HUES48 (cell line): ENCODE measurements around the gene OSBPL7.
"Not testable (repeated sequence)": the region's sequence is repeated elsewhere in the genome, so short reads cannot be mapped to it uniquely, and the experiment has no call there.

ENCODE experiments used
- H3K27ac ChIP-seq: one replicate; pipeline ENCODE4 v1.7.0; 2013; ENCODE audit warnings: low read depth, low read length, inconsistent platforms
- H3K27me3 ChIP-seq: 2 replicates; pipeline ENCODE4 v1.6.1; 2013; ENCODE audit warnings: mild to moderate bottlenecking, low read length; ENCODE audit not compliant: control insufficient read depth, insufficient read depth
- H3K36me3 ChIP-seq: 2 replicates; pipeline ENCODE4 v1.6.1; 2013; ENCODE audit warnings: low read length; ENCODE audit not compliant: control insufficient read depth, insufficient read depth
- H3K4me1 ChIP-seq: 2 replicates; pipeline ENCODE4 v1.6.1; 2013; ENCODE audit warnings: mild to moderate bottlenecking, low read length; ENCODE audit not compliant: control insufficient read depth, insufficient read depth
- H3K4me3 ChIP-seq: 2 replicates; pipeline ENCODE4 v1.5.1; 2013; ENCODE audit warnings: mild to moderate bottlenecking, low read depth, low read length
- H3K9ac ChIP-seq: 2 replicates; pipeline ENCODE4 v1.6.1; 2013; ENCODE audit warnings: mild to moderate bottlenecking, low read depth, low read length, moderate library complexity
- H3K9me3 ChIP-seq: 2 replicates; pipeline ENCODE4 v1.6.1; 2013; ENCODE audit warnings: low read length; ENCODE audit not compliant: control insufficient read depth, insufficient read depth

OSBPL7 gene

DNA sequence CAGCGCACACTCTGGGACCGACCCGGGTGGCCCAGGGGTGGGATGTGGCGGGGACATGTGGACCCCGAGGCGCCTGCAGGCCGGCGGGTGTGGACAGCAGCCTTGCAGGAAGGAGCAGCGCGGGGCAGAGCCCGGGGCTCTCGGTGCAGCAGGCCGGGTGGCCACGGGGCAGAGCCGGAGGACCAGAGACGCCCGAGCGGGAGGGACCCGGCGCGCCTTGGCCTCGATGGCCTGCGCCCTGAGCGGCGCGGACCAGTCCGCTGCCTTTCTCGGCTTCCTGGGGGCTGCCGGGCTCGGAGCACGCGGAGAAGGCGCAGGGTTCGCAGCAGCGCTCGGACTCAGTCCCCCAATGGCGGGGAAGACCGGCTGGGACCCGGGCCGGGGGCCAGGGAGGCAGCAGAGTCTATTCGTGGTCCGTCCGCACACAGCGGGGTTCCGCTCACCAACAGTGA lies 43.4 kb downstream of the OSBPL7 start:
- Histone ChIP-seq H3K27me3 (peaks cover 40% of the 10 kb centered on the region), H3K9me3 (no peaks in the 10 kb centered on the region), H3K36me3 (no peaks in the 10 kb centered on the region), H3K4me1 (no peaks in the 10 kb centered on the region), H3K27ac (no peak overlapping the region), H3K9ac (no peak overlapping the region), H3K4me3 (no peak overlapping the region; the same call in 1 of the 2 replicates)

DNA sequence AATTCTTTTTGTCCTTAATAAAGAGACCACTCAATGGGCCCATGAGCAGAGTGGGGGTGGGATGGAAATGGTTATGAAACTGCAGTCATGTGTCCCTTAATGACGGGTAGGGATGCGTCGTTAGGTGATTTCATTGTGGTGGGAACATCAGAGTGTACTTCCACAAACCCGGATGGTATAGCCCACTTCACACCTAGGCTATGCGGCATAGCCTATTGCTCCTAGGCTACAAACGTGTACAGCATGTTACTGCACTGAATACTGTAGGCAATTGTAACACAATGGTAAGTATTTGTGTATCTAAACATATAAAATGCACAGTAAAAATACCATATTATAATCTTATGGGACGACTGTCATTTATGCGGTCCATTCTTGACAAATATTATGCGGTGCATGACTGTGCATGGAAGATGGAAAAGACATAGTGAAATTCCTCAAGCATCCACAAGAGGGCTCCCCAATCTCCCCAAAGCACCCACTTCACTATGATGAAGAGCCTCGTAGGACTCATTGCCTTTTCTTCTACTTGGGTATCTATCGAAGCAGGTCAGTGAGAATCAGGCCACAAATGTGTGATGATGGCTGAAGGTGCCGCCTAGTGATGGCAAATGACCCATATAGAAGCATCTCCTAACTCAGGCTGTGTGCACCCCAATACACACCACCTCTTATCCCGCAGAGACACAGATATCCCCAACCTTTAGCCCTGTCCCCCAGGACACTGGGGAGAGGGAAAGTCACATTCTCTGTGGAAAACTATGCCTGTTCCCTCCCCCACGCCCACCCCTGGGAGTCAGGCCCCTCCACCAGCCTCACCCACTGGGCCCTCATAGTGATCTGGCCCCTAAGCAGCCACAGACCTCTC lies 45.0 kb downstream of the OSBPL7 start:
- H3K27me3 ChIP-seq: peaks cover 42% of the 10 kb centered on the region
- no peaks in the 10 kb centered on the region for H3K4me1 ChIP-seq
- H3K36me3 ChIP-seq: no peaks in the 10 kb centered on the region
- H3K9ac ChIP-seq: no peak overlapping the region
- H3K27ac ChIP-seq: no peak overlapping the region
- H3K4me3 ChIP-seq: no peak overlapping the region
- H3K9me3 ChIP-seq: no peaks in the 10 kb centered on the region

DNA sequence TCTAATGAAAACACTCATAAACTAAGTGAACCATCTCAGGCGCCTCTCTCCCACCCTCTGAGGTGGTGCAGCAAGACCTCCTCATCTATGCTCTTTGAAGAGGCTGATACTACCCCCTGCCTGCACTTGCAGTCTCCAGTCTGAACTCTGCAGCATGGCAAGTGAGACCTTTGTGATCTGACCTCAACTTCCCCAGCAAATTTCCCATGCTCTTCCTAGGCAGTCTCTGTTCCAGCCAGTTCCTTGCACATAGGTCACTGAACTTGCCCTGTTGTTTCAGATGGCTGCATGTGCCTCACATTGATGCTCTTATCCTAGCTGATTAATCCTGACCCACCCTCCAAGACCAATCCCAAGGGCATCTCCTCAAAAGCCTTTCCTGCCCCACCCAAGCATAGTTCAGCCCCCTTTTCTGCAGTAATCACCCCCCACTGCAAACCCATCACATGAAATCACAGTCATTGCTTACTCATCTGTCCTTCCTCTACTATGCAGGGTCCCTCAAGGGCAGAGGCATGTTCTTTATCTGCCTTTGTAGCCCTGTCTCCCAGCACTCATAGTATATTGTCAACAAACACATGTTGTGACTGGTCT lies 46.5 kb downstream of the OSBPL7 start:
- Histone ChIP-seq H3K27me3 (peaks cover 42% of the 10 kb centered on the region), H3K4me3 (no peak overlapping the region), H3K9ac (no peak overlapping the region), H3K4me1 (no peaks in the 10 kb centered on the region), H3K36me3 (no peaks in the 10 kb centered on the region), H3K27ac (no peak overlapping the region), H3K9me3 (no peaks in the 10 kb centered on the region)

DNA sequence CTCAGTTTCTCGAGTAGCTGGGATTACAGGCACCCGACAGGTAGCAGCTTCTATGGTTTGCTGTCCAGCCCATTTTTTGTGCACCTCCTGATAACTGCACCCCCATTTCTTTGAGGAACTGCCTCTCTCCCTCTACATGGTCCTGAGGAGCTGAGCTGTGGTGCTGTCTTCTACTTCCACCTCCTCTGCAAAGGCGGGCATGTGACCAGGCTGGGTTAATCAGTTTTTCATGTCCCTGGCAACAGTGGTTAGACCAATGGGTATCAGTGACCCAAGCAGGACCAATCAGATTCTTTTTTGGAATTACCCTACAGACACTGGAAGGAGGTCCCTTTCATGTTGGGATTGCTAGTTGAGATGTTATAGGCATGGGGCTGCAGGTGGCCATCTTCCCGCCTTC lies 47.3 kb downstream of the OSBPL7 start:
- H3K36me3 ChIP-seq: no peaks in the 10 kb centered on the region
- no peak overlapping the region for H3K9ac ChIP-seq
- H3K4me1 ChIP-seq: no peaks in the 10 kb centered on the region
- no peak overlapping the region for H3K27ac ChIP-seq
- no peak overlapping the region for H3K4me3 ChIP-seq
- no peaks in the 10 kb centered on the region for H3K9me3 ChIP-seq
- peaks cover 42% of the 10 kb centered on the region for H3K27me3 ChIP-seq

GRCh38 chr17:47773649-47774048 lies 47.9 kb downstream of the OSBPL7 start:
- not testable (repeated sequence) for H3K36me3 ChIP-seq, H3K4me3 ChIP-seq, H3K9me3 ChIP-seq, H3K9ac ChIP-seq, H3K4me1 ChIP-seq, H3K27ac ChIP-seq
- H3K27me3 ChIP-seq: peaks cover 41% of the 10 kb centered on the region

GRCh38 chr17:47763913-47764582 lies 57.5 kb downstream of the OSBPL7 start:
- H3K27ac ChIP-seq: no peak overlapping the region
- H3K36me3 ChIP-seq: no peaks in the 10 kb centered on the region

GRCh38 chr17:47762728-47763127 lies 58.9 kb downstream of the OSBPL7 start:
- Histone ChIP-seq H3K27me3 (no peaks in the 10 kb centered on the region; the same call in 1 of the 2 replicates), H3K4me1 (no peaks in the 10 kb centered on the region), H3K27ac (no peak overlapping the region), H3K4me3 (no peak overlapping the region), H3K9ac (no peak overlapping the region), H3K36me3 (no peaks in the 10 kb centered on the region), H3K9me3 (no peaks in the 10 kb centered on the region)

More at GRCh38 chr17:47763913-47764582, 57.5 kb downstream of the OSBPL7 start:
- no peak overlapping the region for H3K4me3 ChIP-seq
- no peak overlapping the region for H3K9ac ChIP-seq
- H3K27me3 ChIP-seq: no peaks in the 10 kb centered on the region
- 0 out of 2 replicates have a peak, but pooled peaks cover 3% of the 10 kb centered on the region for H3K9me3 ChIP-seq
- no peaks in the 10 kb centered on the region for H3K4me1 ChIP-seq

DNA sequence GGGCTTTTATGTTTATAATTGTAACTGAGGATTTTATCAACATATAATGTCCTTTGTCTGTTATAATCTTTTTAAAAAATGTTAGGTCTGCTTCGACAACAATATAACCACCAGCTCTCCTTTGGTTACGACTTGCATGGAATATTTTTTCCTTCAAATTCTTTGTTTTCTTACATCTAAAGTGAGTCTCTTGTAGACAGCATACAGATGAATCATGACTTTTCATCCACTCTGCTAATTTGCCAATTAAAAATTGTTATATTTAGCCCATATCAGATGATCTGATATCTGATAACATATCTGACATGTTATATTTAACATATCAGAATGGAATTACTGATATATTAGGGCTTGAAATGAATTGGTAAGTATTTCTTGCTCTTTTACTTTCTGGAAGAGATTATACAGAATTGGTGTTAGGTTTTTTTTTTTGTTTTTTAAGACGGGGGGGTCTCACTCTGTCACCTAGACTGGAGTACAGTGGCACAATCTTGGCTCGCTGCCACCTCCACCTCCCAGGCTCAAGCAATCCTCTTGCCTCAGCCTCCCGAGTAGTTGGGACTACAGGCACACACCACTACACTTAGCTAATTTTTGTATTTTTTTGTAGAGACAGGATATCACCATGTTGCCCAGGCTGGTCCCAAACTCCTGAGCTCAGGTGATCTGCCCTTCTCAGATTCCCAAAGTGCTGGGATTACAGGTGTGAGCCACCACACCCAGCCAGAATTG lies 61.0 kb downstream of the OSBPL7 start:
- no peaks in the 10 kb centered on the region for H3K4me1 ChIP-seq
- H3K4me3 ChIP-seq: no peak overlapping the region
- H3K36me3 ChIP-seq: no peaks in the 10 kb centered on the region
- no peak overlapping the region for H3K9ac ChIP-seq
- H3K27me3 ChIP-seq: peaks cover 3% of the 10 kb centered on the region; the same call in 1 of the 2 replicates
- H3K9me3 ChIP-seq: no peaks in the 10 kb centered on the region
- H3K27ac ChIP-seq: no peak overlapping the region

DNA sequence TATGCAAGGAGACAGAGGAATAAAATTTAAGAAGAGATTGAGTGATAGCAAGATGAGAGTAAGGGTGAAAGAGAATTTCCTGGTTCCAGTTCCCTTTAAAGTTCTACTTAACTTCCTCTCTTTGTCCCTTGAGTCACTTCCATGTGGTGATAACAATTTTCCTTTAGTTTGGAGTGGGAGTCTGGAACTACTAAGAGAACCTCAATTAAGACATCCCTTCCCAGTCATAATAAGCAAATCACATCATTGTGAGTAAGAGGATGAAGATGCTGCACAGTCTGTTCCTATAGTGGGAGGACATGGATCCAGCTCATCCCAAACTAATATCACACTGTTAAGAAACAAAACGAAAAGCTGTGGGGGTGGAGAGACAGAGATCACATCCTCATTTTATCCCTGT lies 64.2 kb downstream of the OSBPL7 start:
- H3K9ac ChIP-seq: no peak overlapping the region

More for the DNA sequence above, 64.2 kb downstream of the OSBPL7 start:
- Histone ChIP-seq H3K36me3 (no peaks in the 10 kb centered on the region), H3K4me3 (no peak overlapping the region), H3K9me3 (no peaks in the 10 kb centered on the region), H3K27ac (no peak overlapping the region), H3K27me3 (peaks cover 3% of the 10 kb centered on the region; the same call in 1 of the 2 replicates), H3K4me1 (no peaks in the 10 kb centered on the region)
